OCI-LY1 (cell line): ENCODE measurements around the gene NECTIN4.
A peak's percentile ranks its signal among the peaks of the same experiment; 100 is the strongest.

Experiments used
- H2AFZ ChIP-seq: fragments of 200-600 bp; sonication (generic), shearing (Covaris generic); 2 replicates; pipeline ENCODE4 v1.6.0; 2014; ENCODE audit warnings: antibody characterized with exemption, mild to moderate bottlenecking, low read length
- H3F3A ChIP-seq: fragments of 200-600 bp; sonication (generic), shearing (Covaris generic); 2 replicates; pipeline ENCODE4 v1.6.0; 2014; ENCODE audit warnings: mild to moderate bottlenecking, antibody characterized with exemption, low read length, moderate library complexity; ENCODE audit not compliant: insufficient read depth
- H3K27ac ChIP-seq: fragments of 200-600 bp; sonication (generic); 2 replicates; pipeline ENCODE4 v1.5.1; 2014; ENCODE audit warnings: low read length, mixed run types, mild to moderate bottlenecking, low read depth; ENCODE audit not compliant: poor library complexity, severe bottlenecking
- H3K27me3 ChIP-seq: fragments of 200-600 bp; sonication (generic); 2 replicates; pipeline ENCODE4 v1.6.0; 2014; ENCODE audit warnings: antibody characterized with exemption, mild to moderate bottlenecking, low read length, moderate library complexity; ENCODE audit not compliant: insufficient read depth
- H3K36me3 ChIP-seq: fragments of 200-600 bp; sonication (generic); 2 replicates; pipeline ENCODE4 v1.6.1; 2014; ENCODE audit warnings: mild to moderate bottlenecking, antibody characterized with exemption, low read length, moderate library complexity, mixed read lengths; ENCODE audit not compliant: insufficient read depth
- H3K4me1 ChIP-seq: fragments of 200-600 bp; sonication (generic); 2 replicates; pipeline ENCODE4 v1.5.1; 2014; ENCODE audit warnings: mild to moderate bottlenecking, low read length, moderate library complexity; ENCODE audit not compliant: insufficient read depth, severe bottlenecking
- H3K4me2 ChIP-seq: fragments of 200-600 bp; sonication (generic), shearing (Covaris generic); 2 replicates; pipeline ENCODE4 v1.6.1; 2014; ENCODE audit warnings: low read length
- H3K4me3 ChIP-seq: fragments of 200-600 bp; sonication (generic); 2 replicates; pipeline ENCODE4 v1.5.1; 2014; ENCODE audit warnings: low read length, low read depth, mild to moderate bottlenecking, mixed read lengths; ENCODE audit not compliant: poor library complexity, severe bottlenecking
- H3K79me2 ChIP-seq: fragments of 200-600 bp; shearing (Covaris generic); 2 replicates; pipeline ENCODE4 v1.6.1; 2016; ENCODE audit warnings: mixed run types, low read length, mixed read lengths; ENCODE audit not compliant: insufficient read depth
- H3K9ac ChIP-seq: fragments of 200-600 bp; sonication (generic), shearing (Covaris generic); 2 replicates; pipeline ENCODE4 v1.6.1; 2014; ENCODE audit warnings: mild to moderate bottlenecking, low read length, mixed read lengths
- H3K9me2 ChIP-seq: fragments of 200-600 bp; sonication (generic), shearing (Covaris generic); 2 replicates; pipeline ENCODE4 v1.6.1; 2014; ENCODE audit warnings: low read depth, mild to moderate bottlenecking, low read length, mixed read lengths
- H3K9me3 ChIP-seq: fragments of 200-600 bp; shearing (Covaris generic); 2 replicates; pipeline ENCODE4 v1.6.1; 2014; ENCODE audit warnings: low read length, mixed read lengths
- H4K20me1 ChIP-seq: fragments of 200-600 bp; sonication (generic), shearing (Covaris generic); 2 replicates; pipeline ENCODE4 v1.6.0; 2016; ENCODE audit warnings: mild to moderate bottlenecking, low read length; ENCODE audit not compliant: insufficient read depth
- EZH2 ChIP-seq: fragments of 200-600 bp; sonication (generic), shearing (Covaris generic); IDR thresholded peaks from 2 replicates; pipeline ENCODE4 v1.8.0; 2017; ENCODE audit warnings: borderline replicate concordance, mixed run types, mild to moderate bottlenecking, antibody characterized with exemption, low read length, moderate library complexity, mixed read lengths
- TF ChIP-seq, protein P1 (sequence below): fragments of 200-600 bp; sonication (generic), shearing (Covaris generic); IDR thresholded peaks from 2 replicates; pipeline ENCODE4 v1.5.1; 2017; ENCODE audit warnings: mild to moderate bottlenecking, antibody characterized with exemption, low read length, moderate library complexity, mixed read lengths

The NECTIN4 gene

DNA sequence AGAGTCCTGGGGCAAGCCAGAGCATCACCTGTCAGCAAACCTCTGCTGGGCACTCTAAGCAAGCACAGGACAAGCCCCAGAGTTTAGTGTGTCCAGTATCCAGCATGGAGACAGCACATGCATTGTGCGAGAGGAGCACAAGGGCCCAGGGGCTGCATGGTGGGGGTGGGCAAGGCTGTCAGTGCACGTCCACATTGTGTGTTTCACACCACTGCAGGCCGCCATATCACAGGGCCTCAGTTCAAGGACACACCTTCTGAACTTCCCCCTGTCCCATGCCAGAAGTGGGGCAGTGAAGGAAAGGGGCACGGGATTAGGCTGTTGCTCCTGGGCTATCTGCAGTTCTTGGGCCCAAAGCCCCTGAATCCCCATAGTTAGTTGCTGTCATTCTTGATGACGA lies 49.8 kb downstream of the NECTIN4 start:
- H3K4me1 ChIP-seq = peaks cover 56% of the 10 kb centered on the region
- H3K4me2 ChIP-seq = peak overlapping the region; percentile 50; the same call in 1 of the 2 replicates
- no peaks in the 10 kb centered on the region for H3K9me2 ChIP-seq
- no peak overlapping the region for H2AFZ ChIP-seq
- H3K27ac ChIP-seq = peak overlapping the region; percentile 67
- H3K9ac ChIP-seq = peak overlapping the region; percentile 21; the same call in 1 of the 2 replicates
- no peaks in the 10 kb centered on the region for H4K20me1 ChIP-seq
- H3F3A ChIP-seq = no peaks in the 10 kb centered on the region
- no peaks in the 10 kb centered on the region for H3K9me3 ChIP-seq
- peaks cover 46% of the 10 kb centered on the region for H3K36me3 ChIP-seq
- H3K4me3 ChIP-seq = peak overlapping the region; percentile 71
- TF ChIP-seq, protein P1, sequence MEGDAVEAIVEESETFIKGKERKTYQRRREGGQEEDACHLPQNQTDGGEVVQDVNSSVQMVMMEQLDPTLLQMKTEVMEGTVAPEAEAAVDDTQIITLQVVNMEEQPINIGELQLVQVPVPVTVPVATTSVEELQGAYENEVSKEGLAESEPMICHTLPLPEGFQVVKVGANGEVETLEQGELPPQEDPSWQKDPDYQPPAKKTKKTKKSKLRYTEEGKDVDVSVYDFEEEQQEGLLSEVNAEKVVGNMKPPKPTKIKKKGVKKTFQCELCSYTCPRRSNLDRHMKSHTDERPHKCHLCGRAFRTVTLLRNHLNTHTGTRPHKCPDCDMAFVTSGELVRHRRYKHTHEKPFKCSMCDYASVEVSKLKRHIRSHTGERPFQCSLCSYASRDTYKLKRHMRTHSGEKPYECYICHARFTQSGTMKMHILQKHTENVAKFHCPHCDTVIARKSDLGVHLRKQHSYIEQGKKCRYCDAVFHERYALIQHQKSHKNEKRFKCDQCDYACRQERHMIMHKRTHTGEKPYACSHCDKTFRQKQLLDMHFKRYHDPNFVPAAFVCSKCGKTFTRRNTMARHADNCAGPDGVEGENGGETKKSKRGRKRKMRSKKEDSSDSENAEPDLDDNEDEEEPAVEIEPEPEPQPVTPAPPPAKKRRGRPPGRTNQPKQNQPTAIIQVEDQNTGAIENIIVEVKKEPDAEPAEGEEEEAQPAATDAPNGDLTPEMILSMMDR = no peak
- TF ChIP-seq EZH2 = no peak
- peaks cover 5% of the 10 kb centered on the region for H3K79me2 ChIP-seq
- H3K27me3 ChIP-seq = no peaks in the 10 kb centered on the region

DNA sequence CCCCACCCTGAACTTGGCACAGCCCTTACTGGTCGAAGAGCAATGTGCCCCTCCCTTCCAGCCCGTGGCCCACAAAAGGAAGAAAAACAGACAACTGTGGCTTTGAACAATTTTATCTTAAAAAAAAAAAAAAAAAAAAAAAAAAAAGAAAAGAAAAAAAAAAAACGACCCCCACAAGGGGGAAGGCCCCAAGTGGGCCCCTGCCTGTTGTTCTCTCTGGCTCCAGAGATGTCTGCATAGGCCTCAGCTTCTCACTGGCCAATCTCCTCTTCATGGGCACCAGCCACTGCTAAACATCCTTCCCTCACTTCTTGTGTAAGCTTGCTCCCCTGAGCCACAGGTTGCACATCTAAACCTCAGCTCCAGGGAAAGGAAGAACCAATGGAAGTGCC lies 50.2 kb downstream of the NECTIN4 start:
- Histone ChIP-seq H3K9ac (peak overlapping the region; percentile 77; the same call in 1 of the 2 replicates), H3K36me3 (peaks cover 46% of the 10 kb centered on the region), H3K4me2 (peak overlapping the region; percentile 69)

DNA sequence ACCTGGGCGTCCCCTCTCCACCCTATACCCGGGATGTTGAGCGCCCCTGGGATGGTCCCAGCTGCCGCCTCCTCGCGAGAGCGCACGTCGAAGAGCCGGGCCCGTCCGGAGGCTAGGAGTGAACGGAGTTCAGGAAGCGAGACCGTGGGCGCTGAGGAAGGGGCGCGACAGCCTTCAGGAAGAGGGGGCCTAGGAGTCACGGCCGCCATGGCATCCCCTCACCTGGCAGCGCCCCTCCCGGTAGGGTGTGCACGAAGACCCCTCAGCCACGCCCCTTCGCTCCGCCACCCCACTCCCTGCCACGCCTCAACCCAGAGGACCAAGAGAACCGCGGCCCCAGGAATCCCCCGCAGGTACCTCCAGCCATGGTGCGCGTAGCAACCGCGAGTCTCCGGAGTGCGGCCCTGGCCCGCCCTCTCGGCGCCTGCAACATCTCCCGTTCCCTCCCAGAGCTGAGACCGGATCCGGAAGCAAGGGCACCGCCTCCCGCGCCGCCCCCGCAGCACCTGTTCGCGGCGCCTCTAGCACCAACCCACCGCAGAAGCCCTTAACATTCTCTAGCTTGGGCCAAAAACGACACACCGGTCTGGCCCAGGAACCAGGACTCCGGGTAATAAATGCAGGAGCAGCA lies 50.7 kb downstream of the NECTIN4 start, which contains the start of gene TSTD1:
TSTD1 (minus strand) TSS at position 442 of the 631 bp plus-strand sequence; CDS start at position 367, 75 bp downstream.
- no peaks in the 10 kb centered on the region for H3K9me3 ChIP-seq
- H2AFZ ChIP-seq = no peak within 1 kb of the TSS
- peak within 1 kb of the TSS; percentile 69 for H3K4me2 ChIP-seq
- H3K27me3 ChIP-seq = no peaks in the 10 kb centered on the region
- no peaks in the 10 kb centered on the region for H3F3A ChIP-seq
- peak within 1 kb of the TSS; percentile 67 for H3K27ac ChIP-seq
- no peaks in the 10 kb centered on the region for H3K79me2 ChIP-seq
- H3K9me2 ChIP-seq = no peaks in the 10 kb centered on the region
- H3K36me3 ChIP-seq = peaks cover 46% of the 10 kb centered on the region
- TF ChIP-seq, protein P1 = no peak; the same call in 1 of the 2 replicates
- TF ChIP-seq EZH2 = no peak
- H3K4me3 ChIP-seq = peak within 1 kb of the TSS; percentile 71
- H3K4me1 ChIP-seq = peaks cover 48% of the 10 kb centered on the region
- peak within 1 kb of the TSS; percentile 77 for H3K9ac ChIP-seq
- no peaks in the 10 kb centered on the region for H4K20me1 ChIP-seq

More for the DNA sequence above, 50.2 kb downstream of the NECTIN4 start:
- Histone ChIP-seq H3K9me2 (no peaks in the 10 kb centered on the region), H3K4me1 (peaks cover 52% of the 10 kb centered on the region), H3K4me3 (peak overlapping the region; percentile 71), H3K27ac (peak overlapping the region; percentile 67), H3K79me2 (peaks cover 1% of the 10 kb centered on the region), H3F3A (no peaks in the 10 kb centered on the region), H3K9me3 (no peaks in the 10 kb centered on the region), H2AFZ (no peak overlapping the region), H3K27me3 (no peaks in the 10 kb centered on the region), H4K20me1 (no peaks in the 10 kb centered on the region)
- TF ChIP-seq, protein P1 = no peak
- no peak for TF ChIP-seq EZH2
